OCI-LY1 (cell line): ENCODE data around the gene SERTAD3.
"Not testable (repeated sequence)": the region's sequence is repeated elsewhere in the genome, so short reads cannot be mapped to it uniquely, and the experiment has no call there.

ENCODE experiments used
- EZH2 ChIP-seq: fragments of 200-600 bp; sonication (generic), shearing (Covaris generic); IDR thresholded peaks from 2 replicates; pipeline ENCODE4 v1.8.0; 2017; ENCODE audit warnings: borderline replicate concordance, mixed run types, mild to moderate bottlenecking, antibody characterized with exemption, low read length, moderate library complexity, mixed read lengths
- TF ChIP-seq, protein P1 (sequence below): fragments of 200-600 bp; sonication (generic), shearing (Covaris generic); IDR thresholded peaks from 2 replicates; pipeline ENCODE4 v1.5.1; 2017; ENCODE audit warnings: mild to moderate bottlenecking, antibody characterized with exemption, low read length, moderate library complexity, mixed read lengths

DNA sequence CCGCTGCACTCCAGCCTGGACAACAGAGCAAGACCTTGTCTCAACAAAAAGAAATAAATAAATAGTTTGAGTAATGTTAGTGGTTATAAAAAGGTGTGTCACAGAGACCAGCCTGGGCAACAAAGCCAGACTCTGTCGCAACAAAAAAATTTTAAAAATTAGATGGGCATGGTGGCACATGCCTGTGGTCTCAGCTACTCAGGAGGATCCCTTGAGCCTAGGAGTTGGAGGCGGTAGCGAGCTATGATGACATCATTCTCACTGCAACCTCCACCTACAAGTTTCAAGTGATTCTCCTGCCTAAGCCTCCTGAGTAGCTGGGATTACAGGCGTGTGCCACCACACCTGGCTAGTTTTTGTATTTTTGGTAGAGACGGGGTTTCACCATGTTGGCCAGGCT is 9.8 kb upstream of the SERTAD3 start:
- not testable (repeated sequence) for TF ChIP-seq EZH2
- TF ChIP-seq, protein P1, sequence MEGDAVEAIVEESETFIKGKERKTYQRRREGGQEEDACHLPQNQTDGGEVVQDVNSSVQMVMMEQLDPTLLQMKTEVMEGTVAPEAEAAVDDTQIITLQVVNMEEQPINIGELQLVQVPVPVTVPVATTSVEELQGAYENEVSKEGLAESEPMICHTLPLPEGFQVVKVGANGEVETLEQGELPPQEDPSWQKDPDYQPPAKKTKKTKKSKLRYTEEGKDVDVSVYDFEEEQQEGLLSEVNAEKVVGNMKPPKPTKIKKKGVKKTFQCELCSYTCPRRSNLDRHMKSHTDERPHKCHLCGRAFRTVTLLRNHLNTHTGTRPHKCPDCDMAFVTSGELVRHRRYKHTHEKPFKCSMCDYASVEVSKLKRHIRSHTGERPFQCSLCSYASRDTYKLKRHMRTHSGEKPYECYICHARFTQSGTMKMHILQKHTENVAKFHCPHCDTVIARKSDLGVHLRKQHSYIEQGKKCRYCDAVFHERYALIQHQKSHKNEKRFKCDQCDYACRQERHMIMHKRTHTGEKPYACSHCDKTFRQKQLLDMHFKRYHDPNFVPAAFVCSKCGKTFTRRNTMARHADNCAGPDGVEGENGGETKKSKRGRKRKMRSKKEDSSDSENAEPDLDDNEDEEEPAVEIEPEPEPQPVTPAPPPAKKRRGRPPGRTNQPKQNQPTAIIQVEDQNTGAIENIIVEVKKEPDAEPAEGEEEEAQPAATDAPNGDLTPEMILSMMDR = not testable (repeated sequence)
